NCI-H2227 treated with DMSO at 0.1 percent for 48 hours (cell line): ENCODE results near the gene PEMT.

ENCODE experiments used
- DNase-seq: peaks from one replicate; lab custom pipeline; 2025; lab: John Stamatoyannopoulos, UW

The PEMT gene

DNA sequence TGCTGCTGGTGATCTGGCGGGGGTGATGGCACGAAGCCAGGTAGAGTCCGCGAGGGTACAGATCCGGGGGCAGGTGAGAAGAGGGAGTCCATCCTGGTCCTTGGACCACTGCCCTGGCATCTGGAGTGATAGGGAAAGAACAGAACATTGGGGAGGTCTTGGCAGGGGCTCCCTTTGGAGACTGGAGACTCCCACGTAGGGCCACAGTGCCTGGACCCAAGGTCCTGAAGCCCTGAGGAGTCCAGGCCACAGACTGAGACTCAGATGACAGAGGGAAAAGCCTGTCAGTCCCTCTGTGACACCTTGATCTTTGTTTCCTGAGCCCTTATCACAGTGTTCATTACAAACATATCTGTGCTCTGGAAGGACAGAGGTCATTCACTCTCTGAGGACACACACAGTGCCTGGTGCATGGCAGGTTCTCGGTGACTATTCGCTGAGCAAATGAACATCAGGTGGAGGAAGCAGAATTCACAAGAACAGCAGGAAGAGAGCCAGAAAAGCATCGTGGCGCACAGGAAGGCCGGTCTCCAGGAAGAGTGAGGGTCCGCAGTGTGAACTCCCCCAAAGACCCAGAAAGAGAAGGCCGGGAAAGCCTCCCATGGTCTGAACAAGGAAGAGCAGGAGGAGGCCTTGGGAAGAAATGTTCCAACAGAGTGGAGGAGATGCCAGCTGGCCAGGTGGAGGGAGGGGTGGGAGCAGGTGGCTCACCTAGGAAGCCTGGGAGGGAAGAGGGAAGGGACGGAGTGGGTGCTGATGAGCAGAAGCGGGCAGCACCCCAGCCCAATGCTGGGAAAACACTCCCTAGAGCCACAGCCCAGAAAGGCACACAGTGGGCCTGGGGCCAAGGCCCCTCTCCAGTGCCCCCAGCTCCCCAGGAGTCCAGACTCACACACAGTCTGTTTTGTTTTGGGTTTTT, 20.5 kb downstream of the PEMT start:
- no peak for DNase-seq

DNA sequence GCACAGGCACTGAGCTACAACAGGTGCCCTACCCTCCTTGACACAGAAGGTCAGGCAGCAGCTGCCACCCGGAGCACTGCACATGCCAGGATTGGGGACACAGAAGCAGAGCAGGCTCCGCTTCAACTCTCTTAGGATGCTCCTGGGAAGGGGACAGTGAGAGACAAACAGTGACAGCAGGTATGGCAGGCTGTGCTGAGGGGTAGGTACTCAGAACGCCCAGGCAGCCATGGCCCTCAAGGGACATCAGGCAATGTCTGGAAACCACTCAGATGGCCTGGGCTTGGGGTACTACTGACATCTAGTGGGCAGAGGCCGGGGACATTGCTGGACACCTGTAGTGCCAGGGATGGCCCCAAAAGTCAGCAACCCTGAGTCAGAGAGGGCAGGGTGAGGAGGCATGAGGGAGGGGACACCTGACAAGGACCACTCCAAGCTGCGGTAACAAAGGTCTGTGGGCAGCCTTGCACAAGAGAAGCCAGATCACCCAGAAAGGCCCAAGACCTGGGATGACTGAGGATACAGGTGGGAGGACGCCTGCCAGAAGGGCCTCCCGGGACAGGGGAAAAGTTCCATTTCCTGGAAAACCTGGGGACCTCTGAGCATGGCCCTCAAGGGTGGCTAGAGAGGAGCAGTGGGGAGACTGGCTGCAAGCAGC, 21.2 kb downstream of the PEMT start:
- peak; percentile 1 for DNase-seq

DNA sequence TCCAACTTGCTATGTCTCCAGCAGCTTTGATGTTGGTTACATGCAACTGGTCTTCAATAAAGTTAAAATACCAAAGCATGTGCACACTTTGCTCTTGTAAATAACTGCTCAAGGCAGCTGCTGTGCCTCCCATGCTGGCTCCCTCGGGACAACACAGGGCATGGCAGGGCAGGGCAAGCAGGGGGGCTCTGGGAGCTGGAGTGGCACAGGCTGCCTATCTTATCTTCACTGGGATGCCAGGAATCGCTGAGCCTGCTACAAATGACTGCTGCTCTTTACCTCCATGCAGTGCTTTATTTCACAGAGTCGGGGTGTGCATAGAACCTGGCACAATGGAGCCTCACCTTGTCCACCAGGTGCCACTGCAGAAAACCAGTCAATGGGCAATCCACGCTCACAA, 21.8 kb downstream of the PEMT start:
- no peak for DNase-seq

DNA sequence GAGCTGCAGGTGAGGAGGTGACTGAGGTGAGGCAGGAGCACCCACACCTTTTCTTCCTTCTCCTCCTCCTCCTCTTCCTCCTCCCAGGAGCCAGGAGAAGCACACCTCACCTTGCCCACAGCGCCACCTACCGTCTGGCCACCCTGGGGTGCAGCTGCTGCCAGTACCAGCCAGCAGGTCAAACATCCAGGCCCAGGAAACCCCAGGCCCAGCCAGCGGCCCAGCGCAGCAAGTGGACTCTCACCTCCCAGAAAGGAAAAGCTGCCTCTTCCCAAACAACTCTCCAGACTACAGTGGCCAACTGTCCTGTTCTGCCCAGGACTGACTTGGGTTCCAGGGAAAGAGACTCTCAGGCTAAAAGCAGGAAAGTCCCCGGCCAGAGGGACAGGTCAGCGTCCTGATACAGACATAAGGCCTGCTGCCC, 22.7 kb downstream of the PEMT start:
- no peak for DNase-seq

DNA sequence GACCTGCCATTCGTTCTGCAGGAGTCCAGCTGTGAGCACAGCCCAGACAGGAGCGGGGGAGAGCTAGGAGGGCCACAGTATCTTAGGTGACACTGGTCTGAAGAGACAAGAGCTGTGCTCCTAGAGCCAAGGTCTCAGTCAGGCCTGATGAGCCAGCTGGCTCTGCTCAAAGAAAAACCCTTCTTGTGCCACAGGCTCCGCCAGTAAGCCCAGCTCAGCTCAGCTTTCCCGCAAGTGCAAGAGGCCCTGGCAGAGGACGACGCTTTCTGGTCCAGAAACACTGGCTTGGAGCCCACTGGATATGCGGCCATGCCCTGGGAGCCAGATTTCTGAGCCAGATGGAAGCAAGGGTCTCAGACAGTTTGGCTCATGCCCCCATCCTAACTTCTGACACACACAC, 23.9 kb downstream of the PEMT start:
- no peak for DNase-seq

DNA sequence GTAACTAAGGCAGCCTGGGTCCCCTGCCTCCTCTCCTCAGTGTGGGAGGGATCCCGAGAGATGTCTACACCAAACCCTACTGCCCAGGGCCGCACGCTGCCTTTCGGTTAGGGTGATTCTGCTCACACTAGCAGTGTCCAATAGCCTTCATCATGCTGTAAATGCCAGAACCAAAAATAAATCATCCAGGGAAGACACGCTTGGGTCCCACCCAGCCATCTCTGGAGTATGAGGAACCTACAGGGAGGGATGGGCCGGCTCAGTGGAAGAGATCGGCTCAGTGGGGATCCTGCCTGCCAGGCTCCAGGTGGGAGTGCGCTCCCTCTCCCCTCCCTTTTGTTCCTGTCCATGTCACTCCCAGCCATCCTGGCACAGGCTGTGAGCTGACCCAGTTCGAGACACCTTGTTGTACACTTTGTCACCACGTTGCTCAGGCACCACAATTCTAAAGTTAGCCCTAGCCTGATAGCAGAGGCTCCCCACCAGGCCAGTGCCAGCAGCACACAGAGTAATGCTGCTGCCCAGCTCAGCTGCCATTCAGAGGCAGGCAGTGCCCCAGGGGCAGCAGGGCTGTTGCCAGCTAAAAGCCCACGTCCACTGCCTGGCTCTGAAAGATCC, 24.5 kb downstream of the PEMT start:
- no peak for DNase-seq

DNA sequence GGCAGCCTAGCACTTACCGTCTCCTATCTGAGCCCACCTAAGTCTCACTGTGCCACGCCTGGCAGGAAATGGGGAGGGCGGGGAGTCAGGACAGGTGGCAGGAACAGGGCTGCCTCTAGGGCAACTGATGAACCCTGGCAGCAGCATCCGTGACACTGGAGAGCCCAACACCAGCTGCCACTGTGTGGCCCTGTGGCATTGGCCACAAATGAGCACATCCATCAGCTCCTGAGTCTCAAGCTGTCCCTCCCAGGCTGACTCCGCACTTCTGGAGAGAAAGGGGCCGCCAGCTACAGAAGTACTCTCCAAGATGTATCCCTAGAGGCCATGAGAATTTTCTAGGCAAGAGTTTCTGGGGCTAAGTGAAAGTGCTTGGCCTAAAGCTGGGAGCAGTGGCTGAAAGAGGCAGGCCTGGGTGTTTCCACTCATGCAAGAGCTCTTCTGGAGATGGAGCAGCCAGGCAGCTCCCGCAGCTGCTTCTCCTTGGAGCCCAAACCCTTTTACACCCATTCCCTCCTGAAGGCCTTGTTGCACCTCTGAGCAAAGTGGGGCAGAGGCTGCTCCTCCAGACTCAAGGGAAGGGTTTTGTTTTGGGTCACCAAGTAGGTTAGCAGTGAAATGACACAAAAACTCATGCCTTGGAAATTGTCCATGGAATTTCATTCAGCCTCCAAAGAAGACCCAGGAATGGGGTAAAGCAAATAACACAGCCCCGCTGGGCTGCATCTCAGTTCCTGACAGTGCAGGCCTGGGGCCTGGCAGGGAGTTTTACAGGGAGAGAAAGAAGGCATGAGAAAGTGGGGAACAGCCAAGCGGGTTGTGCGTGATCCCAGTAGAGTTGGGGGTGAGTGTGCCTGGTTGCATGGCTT, 25.8 kb downstream of the PEMT start:
- no peak for DNase-seq

DNA sequence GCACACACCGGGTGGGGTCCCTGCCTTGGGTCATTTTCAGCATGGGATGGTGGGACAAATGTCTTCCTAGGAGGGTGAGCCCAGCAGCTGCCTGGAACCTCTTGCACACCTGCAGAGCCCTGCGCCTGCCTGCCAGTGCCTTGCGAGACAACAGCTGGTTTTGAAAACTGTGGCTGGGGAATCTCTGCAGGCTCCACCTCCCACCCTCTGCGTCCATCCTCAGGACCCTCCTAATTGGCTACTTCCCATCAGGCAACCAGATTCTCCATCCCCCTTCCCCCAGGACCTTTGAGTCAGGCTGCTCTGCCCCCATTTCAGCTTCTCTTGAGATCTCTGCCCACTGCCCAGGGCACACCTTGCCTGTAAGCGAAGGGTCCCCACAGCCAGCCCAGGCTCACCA, 26.6 kb downstream of the PEMT start:
- DNase-seq, result no peak

DNA sequence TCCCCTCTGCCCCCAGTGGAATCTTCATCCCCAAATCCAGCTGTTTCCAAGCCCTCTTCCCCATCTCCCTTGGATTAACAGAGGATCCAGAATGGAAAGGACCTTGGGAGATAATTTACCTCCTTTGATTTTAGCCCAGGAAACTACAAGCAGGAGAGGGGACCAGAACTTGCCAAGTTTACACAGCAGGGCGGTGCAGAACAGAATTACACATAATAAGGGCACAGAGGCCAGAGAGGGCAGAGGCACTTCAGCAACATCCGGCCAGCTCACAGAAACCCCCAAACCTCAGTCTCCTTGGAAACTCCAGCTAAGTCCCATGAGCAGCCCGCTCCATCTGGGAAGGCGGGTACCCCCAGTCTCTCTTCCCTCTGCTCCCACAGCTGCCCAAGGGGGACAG, 27.2 kb downstream of the PEMT start:
- DNase-seq, result no peak

DNA sequence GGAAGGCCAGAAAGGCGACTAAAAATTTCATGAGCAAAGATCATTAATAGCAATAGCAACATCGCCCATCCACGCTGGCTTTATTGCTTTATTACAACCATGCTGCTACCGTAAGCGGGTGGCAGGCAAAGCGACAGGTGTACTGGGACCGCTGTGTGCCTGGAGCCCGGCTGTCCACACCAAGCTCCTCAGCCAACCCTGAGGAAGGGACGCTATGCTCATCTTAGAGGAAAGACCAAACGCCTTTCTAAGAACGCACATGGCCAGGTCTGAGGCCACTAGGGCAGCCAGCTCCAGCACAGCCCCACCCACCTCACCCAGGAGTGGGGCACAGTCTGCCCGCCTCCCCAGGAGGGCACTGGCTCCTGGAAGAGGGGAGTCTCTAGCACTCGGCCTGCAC, 28.0 kb downstream of the PEMT start:
- DNase-seq, result no peak

DNA sequence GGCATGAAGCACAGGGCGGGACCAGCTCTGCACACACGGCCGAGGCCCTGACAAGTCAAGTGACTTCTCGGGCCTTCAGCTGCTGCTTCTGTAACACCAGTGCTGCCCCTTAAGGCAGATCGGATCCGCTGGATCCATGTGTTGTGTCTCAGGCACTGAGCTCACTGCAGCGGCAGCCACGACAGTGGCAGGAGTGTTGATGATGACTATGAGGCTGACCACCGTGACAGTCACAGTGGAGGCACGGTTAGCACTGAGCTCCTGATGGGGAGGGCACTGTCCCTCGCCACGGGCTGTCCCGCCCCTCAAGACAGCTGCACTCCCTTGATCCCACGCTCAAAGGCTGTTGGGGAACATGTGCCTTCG, 29.4 kb downstream of the PEMT start:
- no peak for DNase-seq

DNA sequence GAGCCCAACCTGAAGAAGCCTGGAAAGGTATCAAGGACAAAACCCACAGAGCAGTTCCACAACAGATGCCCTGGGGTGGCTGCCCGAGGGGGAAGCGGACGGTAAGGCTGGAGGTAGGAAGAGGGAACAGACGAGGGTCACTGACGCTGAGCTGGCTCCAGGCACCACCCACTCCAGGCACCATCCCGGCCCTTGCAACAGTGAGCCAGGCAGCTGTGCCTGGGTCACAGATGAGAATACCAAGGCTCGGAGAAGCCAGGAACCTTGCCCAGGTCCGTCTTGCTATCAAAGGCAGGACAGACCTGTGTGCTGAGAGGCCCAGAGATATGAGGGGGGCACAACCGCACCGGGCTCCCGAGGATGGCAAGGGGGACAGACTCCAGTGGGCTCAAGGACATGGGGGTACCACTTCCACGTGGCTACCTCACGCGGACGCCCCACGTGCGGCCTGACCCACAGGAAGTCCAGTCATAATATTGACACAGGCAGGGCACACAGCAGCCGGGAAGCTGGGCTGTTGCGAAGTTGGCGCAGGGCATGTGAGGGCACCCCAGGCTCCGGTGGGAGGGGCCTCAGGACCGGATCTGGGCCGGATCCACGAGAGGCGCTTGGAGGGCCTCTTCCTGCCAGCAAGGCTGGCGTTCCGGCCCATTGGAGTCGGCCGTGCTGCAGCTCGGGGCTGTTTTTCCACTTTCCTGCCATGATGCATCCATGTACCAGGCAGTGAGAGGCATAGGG, 29.9 kb downstream of the PEMT start:
- no peak for DNase-seq

DNA sequence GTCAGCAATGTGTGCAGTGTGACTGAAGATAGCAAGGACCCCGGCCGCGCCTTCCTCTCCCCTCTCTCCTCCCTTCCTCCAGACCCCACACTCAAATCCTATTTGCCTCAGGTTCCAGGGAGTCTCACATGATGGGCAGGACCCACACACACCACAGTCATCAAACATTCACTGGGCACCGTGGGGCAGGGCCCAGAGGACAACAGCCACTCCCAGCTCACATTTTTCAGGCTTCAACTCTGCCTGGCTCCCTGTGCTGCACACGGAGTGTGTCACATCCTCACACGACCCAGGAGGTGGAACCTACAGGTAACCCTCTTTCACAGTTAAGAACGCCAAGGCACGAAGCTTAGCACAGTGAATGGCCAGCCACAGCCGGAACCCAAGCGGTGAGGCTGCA, 30.5 kb downstream of the PEMT start:
- DNase-seq, result no peak

DNA sequence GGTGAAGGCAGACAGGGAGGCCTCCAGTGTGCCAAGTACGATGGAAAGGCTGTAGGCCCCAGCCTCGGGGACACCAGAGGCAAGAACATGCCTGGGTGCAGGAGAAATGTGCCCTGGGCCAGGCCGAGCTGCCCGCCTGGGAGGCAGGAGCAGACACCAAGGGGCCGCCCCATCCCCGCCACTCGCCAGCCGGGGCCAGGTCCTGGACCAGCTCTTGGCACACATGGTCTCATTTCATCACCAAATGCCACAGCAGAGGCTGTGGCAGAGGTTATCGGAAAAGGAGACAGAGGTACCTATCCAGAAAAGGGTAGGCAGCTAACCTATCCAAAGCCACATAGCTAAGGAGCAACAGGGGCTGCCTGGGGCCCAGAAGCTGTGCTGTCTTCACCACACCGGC, 31.3 kb downstream of the PEMT start:
- DNase-seq, result no peak

DNA sequence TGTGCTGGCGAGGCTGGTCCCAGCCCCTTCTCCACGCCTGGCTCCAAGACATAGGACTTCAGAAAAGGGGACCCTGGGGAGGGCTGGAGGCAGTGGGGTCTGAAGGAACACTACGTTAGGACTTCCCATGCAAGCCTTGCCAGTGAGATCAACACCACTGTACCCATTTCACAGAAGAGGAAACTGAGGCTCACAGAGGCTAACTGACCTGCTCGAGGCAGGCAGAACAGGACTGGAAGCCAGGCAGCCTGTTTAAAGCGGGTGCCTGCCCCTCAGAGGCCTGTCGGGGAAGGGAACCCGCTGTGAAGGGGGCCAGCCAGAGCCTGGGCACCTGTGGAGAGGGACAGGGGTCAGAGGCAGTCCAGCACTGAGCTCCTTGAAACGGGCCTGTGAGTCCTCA, 32.3 kb downstream of the PEMT start:
- DNase-seq, result no peak

DNA sequence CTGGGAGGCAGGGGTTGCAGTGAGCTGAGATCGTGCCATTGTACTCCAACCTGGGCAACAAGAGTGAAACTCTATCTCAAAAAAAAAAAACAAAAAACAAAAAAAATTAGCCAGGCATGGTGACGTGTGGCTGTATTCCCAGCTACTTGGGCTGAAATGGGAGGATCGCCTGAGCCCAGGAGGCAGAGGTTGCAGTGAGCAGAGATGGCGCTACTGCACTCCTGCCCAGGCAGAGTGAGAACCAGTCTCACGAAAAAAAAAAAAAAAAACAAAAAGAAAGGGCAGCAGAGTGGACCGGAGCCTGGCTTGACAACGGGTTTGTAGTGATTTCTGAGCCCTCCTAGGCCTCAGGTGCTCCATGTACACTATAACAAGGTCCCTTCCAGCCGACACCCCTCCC, 33.1 kb downstream of the PEMT start:
- no peak for DNase-seq

DNA sequence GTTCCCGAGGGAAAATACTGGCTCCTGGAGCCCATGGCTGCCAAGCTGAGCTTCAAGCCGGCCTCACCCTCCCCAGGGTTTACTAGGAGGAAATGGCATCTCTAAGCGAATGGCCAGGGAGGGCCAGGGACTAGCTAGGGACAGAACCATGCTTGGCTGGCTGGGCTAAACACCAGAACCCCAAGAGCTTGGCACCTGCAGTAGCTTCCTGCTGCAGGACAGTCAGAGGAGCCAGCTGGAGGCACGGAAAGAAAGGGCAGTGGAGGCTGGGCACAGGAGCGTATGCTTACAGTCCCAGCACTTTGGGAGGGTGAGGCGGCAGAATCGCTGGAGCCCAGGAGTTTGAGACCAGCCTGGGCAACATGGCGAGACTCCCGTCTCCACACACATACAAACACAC, 33.7 kb downstream of the PEMT start:
- DNase-seq, result no peak

DNA sequence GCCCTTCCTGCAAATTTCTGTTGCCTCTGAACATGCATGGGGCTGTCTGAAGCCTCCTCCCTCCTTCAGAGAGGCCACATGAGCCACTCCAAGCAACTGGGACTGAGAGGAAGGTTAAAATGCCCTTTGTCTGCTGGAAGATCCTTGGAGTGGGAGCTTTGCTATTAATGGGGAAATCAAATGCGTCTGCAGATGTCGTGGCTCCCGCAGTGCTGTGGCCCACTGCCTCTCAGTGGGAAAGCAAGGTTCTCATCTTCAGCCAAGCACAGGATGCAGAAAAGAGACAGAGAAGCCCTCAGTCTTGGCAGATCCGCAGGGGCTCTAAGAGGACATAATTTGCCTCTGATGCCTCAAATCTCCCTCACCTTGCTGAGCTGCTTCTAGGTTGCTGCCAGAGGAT, 34.8 kb downstream of the PEMT start:
- peak; percentile 30 for DNase-seq

DNA sequence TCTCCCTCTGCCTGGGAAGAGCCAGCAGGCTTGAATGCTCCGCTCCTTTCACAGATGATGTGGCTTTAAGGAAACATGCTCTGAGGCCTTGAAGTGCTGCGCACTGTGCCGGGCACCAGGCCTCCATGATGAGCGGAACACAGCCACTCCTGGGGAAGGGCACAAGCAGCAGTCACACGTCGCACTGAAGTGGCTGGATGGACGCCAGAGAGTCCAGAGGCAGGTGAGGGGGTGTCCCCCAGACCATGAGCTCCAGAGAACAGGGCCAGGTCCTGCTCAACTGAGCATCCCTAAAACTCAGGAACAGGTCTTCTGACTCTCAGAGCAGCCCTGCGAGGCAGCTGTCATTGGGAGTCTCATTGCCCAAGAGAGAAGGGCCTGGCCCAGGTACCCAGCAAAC, 35.6 kb downstream of the PEMT start:
- no peak for DNase-seq

DNA sequence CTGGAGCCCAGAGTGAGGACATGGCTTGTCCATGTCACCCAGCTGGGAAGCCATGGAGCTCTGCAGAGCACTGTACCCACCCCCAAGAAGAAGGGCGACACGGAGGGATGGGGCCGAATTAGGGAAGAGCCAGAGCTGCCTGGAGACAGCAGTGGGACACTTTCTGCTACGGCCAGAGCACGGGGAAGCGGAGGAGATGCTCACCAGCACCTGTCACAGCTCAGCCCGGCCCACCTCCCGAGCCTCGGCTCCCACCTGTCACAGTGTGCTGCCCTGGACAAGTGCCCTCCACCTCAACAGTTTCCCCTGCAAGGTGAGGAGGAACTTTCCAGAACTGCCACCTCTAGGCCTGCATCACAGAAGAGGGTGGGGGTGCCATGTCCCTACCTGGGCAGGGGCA, 36.4 kb downstream of the PEMT start:
- DNase-seq, result no peak

DNA sequence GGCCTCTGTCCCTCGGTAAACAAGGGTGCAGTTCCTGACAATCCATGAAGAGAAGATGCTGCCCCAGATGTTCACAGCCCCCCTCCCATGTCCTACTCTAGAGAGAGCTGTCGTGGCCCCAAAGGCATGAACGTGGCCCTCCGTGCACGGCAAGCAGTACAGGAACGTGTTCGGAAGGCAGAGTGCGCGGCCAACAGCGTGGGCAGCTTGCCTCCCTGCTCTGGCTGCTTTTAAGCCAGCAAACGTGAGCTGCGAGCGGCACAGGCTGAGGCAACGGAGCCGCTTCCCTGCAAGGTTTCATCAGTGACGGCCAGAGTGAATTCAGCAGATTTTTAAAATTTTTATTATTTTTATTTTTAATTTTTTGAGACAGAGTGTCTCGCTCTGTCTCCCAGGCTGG, 37.2 kb downstream of the PEMT start:
- DNase-seq, result no peak
